ENCODE results near the gene FMN2.

The FMN2 gene

DNA sequence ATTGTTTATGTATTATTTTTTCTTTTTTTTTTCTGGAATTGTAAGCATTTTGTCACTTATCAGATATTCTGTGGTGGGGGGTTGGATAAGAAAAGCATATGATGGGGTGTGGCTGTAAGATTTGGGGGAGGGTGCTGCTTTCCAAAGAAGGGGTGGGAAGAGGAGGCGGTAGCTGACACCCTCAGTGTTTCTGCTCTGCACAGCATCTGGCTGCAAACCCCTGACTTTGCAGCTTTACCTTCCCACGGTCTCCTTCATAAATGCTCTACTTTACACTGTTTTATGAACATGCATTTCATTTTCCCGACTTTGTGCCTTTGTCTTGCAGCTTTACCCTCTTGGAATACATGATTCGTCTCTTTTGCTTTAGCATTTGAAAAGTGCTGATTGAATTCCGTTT lies 7.6 kb downstream of the FMN2 start:
- DNase-seq: no peak

DNA sequence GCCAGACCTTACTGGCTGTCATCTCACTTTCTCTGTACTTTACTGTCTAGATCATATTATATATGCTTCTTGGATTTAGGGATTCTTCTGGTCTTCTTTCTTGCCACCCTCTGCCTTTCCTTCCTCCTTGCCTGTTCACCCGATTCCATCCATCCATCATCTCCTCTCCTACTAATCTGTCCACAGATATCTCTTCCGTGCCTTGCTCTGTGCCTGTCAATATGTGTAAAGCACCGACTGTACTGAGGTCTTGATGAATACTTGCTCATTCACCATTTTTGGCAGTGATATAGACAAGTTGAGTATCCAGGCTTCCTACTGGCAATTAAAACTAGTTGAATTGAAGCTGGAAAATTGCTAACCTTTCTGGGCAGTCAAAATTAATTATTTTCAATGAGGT lies 8.1 kb downstream of the FMN2 start:
- no peak for DNase-seq

DNA sequence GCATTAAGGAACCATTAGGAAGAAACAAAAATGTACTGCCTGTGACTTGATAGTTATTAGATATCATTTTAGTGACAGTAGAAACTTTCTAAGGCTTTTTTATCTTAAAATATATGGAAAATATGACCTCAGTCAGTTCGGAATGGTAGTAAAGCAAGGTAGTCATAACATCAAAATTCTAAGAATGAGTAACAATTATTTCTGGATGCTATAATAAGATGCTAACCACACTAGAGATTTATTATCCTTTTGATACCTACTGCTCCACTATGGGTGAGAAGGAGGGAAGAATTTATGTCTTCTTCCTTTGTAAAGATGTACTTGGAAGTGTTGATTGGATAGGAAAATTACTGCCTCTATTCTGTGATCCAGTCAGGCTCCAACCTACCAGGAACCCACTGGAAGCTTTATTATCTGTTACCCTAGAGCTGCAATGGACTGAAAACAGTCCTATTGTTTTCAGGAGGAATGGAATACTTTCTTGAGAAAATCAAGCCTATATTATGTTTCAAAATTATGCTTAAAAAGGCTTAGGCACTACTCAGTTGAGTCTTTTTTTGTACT lies 8.8 kb downstream of the FMN2 start:
- DNase-seq: no peak

DNA sequence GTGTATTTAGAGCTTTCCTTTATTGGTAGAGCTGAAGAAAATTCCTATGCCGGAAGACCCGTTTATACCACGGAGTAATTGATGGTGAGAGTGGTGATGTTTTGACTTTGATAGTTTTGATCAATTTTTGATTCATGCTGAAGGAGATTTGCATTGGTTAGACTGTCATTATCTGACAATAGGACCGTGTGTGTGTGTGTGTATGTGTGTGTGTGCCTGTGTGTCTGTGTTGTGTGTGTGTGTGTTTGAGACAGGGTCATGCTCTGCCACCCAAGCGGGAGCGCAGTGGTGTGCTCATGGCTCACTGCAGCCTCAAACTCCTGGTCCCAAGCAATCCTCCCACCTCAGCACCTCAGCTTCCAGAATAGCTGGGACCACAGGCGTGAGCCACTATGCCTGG lies 9.6 kb downstream of the FMN2 start:
- DNase-seq: no peak

DNA sequence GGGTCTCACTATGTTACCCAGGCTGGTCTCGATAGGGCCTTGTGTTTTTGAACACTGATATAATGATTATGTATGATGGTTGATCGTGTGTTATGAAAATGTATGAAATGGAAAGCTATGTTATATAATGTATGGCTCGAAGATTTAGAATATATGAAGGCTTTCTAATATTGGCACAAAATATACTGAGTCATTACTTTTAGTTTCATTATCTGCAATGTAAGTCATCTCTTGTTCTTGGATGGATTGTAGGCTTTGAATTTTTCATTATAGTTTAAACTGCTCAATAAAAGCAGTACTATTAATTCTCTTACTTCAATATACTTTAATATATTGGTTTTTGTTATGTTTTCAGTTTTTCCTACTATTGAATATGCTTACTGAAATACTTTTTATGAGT lies 10.1 kb downstream of the FMN2 start:
- no peak for DNase-seq

DNA sequence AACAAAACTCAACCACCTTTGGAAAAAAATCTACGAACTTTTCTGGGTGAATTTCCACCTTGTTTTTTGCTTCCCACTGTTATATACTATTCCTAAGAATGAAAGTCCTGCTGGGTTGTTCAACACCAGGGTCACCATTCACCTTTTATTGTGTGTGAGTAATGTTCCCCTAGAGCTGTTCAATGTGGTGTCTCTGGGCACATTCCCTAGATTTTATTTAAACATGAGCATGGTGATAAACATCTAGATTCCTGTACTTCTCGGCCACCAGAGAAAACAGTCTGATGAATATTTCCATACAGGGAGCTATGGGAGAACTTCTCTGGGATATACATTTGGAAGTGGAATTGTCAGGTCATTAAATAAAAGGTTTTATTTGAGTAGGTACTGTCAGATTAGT lies 13.0 kb downstream of the FMN2 start:
- no peak for DNase-seq

DNA sequence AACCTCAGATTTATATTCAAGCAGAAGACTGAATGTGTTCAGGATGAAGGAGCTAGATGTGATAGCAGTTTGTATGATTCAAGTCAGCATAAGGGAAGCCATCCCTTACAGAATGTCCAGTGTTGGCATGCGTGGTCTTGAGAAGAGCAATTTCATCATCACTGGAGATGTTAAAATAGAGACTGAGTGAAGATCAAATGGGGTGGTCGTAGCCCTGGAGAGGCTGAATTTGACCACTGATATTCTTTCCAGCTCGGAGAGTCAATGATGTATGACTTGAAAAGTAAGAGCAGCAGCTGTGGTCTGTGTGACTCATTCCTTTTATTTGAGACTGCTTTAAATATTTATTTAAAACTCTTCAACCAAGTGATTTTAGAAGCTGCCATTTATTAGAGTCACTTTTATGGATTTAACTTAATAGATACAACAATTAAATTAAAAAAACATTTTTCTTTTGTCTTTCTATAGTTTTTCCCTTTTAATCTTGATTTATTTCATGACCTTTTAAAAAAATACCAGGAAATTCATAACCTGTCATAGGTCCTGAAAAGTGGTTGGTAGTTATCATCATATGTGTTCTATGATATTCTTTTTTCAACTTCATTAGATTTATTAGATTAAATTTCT lies 15.5 kb downstream of the FMN2 start:
- no peak for DNase-seq

DNA sequence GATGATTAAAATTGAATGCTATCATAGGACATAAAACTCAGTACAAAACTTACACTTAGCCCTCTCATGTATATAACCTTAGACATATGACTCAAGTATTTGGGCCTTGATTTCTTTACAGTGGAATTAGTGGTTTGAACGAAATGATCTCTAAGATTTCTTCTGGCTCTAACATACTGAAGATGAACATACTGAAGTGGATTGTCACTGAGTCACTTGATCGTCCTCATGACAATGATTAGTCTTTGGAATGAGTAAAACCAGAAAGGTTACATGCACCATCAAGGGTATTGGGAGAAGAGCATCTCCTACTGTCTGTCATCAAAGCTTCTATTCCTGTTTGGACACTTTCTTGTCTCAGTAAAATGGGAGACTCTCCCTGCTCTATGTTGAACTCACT lies 17.4 kb downstream of the FMN2 start:
- DNase-seq: no peak

DNA sequence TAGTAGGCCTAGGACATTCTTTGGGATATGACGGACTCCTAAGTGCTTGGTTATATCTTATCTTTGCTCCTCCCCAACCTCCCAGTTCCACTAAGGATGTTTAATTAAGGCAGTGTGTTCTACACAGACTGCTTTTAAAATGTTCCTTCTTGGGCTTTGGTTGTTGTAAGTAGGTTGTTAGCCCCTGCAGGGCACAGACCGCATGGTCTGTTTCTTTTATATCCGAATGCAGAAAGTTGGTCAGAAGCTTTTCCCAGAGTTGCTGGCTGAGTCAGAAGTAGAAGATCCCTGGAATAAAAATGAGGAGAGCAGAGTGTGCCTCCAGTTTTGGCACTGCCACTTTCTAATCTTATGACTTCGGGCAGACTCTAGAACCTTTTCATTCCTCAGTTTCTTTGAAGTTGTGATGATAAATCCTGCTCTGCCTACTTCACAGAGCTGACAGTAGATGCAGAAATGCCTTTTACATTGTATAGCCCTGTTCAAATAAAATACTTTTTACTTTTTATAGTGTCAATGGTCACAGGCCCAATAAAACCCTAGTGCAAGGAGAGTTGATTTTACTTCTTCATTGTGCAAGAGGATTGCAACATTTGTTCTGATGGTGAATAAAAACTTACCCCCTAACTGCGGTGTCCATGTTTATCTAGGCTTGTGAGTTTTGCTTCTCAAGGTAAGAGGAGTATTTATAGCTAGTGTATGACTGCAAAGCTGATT lies 18.4 kb downstream of the FMN2 start:
- DNase-seq: no peak

DNA sequence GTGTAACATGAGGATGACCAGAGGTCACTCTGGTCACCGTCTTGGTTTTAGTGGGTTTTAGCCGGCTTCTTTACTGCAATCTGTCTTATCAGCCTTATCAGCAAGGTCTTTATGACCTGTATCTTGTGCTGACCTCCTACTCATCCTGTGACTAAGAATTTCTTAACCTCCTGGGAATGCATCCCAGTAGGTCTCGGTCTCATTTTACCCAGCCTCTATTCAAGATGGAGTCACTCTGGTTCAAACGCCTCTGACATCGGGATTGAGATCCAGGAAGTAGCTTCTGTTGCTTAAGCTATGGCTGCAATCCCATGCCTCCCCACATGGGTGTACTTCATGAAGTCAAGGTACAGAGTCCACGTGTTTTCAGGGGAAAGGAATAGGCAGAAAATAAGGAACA lies 19.9 kb downstream of the FMN2 start:
- no peak for DNase-seq

DNA sequence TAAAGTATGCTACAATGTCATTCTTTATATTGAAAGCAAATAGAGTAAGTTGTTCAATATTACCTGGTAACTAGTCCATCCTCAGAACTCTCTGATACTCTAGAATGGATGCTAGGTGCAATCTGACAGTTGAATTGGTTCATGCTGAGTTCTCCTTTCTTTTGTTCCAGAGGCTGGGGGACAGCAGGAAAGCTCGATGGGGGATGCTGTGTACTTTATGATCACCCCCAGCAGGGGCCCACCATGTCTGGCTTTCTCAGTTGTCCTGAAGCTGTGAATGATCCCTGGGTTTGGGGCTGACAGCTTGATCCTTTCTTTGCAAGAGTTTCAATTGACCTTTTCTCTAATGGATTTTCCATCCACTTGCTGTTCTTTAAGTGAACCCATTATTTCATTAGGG lies 22.5 kb downstream of the FMN2 start:
- DNase-seq: no peak

DNA sequence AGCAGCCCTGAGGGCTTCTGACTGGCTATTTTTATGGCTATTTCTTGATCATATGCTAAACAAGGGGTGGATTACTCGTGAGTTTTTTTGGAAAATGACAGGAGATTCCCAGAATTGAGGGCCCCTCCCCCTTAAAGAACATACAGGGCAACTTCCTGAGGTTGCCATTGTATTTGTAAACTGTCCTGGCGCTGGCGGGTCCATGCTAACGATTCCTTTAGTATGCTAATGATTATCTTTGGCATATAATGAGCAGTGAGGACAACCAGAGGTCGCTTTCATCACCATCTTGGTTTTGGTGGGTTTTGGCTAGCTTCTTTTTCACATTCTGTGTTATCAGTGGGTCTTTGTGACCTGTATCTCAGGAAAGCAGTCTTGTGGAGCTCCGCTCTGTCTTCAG lies 24.1 kb downstream of the FMN2 start:
- no peak for DNase-seq

DNA sequence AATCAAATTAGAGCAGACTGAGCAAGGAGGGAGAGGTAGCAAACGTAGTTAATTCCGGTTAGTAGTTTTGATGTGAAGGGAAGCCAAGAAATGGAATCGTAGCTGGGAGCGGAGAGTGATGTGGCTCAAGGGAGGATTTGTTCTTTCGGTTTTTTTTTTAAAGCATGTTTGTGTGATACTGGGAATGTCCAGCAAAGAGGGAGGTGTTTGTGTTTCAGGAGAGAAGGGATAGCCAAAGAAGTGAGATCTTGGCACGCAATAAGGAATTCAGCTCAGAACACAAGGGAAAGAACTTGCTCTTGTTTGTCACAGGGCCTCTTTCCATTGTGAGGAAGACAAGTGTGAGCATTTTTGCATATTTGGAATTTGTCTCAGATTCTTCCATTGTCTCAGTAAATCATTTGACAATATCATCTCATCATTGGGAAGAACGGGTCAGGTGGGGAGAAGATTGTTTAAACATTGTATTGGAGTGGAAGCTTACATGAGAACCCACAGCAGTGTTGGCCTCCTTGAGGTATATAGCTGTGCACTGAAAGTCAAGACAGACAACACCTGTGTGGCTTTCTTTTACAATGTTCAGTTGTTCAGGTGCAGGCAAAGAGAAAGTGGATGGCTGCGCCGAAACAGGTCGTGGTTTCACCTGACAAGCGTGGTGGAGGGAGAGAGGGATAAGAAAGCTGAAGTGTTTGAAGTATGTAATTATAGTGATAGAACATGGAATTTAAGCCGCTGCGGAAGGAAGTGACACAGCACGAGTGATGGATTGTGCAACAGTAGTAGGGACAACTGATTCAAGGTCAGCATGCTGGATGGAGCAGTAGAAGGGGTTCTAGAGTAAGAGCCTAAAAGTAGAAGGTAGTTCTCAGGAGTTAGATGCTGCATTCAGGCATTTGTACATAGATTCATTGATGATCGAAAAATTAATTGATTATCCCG lies 25.4 kb downstream of the FMN2 start:
- no peak for DNase-seq

DNA sequence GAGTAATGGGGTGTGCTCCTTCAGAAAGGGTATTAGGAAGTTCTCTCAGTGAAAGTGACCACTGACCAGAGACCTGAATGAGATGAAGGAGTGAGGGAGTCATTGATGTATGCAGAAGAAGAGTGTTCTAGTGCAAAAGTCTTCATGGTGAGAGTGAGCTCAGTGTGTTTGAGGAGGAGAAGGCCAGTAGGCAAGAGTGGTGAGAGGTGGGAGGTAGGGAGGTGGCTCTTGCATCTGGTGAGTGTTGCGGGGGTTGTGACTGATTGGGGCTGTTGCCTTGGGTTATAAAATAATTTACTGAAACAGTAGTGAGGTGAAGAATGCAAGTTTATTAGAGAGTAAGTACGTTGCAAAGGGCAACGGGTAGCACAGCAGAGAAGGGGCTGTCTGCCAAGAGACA lies 26.2 kb downstream of the FMN2 start:
- no peak for DNase-seq

DNA sequence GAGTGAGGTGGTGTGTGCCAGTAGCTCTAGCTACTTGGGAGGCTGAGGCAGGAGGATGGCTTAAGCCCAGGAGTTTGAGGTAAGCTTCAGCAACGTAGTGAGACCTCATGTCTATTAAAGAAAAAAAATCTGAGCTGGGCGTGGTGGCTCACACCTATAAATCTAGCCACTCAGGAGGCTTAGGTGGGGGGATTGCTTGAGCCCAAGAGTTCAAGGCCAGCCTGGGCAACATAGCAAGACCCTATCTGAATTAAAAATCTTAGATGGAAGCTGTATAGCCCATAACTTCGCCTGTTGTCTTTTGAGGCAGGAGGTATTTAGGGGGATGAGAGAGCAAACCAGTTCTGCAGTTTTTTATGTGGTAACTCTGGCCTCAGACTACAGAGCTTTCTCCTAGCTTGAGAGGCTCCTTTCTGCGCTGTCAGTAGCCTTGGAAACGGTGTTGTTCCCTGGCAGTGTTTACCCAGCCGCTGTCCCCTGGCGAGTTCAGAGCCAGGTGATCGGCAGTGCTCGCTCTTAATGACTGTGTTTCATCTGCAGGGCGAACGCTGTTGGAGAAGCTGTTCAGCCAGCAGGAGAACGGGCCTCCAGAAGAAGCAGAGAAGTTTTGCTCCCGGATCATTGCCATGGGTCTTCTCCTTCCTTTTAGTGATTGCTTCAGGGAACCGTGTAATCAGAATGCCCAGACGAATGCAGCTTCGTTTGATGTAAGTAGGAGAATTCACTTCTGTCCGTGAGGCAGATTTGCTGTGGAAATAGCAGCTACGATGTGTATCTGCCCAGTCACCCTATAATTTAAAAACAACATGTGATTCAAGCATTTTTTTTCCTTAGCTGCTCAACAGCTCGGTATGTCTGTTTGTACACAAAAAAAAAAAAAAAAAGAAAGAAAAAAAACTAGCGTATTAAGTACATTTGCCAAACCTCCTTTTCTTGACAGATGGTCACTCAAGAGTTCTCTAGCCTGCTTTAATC lies 31.2 kb downstream of the FMN2 start:
- no peak for DNase-seq

DNA sequence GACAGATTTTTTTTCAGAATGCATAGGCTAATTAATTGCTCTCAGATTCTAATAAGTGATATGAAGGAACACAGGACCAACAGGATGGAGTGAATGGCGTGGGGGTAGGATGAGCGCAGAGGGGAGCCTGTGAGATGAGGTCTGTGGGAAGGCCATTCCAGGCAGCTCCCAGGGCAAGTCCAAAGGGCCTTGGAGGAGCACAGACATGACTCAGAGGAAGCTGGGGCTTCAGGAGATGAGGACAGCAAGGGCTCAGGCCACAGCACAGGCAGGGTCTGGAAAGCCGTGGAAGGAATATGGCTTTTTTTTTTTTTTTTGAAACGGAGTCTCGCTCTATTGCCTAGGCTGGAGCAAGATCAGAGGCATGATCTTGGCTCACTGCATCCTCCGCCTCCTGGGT lies 35.1 kb downstream of the FMN2 start:
- DNase-seq: no peak

DNA sequence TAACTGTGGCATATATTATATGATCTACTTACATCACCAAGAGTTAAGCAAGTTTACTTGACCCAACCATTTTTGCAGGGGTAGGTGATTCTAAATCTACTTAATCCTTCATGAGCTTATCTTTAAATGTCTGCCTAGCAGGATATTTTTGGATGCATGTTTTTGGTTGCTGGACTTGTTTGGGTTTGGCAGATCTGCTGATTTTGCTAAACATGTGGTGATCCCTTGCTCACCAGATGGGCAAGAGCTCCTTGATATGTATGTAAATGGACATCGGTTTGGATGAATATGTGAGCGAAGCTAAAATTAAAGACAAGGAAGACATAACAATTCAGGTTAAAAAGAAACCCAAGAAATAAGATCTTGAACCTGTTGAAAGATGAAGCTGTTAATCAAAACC lies 36.7 kb downstream of the FMN2 start:
- no peak for DNase-seq

DNA sequence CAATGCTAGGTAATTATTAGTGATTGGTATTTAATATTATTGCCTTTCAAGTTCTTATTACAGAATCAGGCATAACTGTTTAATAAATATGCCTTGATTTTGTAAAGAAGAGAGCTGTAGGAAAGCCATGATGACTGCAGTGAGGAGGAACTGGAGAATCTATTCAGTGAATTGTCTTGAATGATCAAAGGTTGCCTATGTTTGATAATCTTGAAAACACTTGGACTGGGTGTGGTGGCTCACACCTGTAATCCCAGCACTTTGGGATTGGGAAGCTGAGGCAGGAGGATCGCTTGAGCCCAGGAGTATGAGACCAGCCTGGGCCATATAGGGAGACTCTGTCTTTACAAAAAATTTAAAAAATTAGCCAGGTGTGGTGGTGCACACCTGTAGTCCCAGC lies 42.4 kb downstream of the FMN2 start:
- no peak for DNase-seq

DNA sequence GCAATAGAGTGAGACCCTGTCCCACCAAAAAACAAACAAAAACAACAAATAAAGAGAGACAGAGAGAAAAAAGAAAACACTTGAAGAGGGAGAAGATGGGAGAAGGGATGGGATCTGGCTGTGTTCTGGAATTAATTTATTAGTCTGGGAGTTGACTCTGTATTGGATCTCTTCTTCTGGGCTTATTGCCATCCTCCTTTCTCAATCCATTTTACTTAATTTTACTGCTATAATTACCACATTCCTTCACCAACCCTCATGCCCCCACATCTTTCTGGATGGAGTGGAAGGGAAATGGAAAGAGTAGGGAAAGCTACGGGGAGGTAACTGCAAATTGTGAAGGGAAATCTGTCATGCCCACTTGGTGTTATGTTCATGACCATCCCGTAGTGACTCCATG lies 42.9 kb downstream of the FMN2 start:
- no peak for DNase-seq

DNA sequence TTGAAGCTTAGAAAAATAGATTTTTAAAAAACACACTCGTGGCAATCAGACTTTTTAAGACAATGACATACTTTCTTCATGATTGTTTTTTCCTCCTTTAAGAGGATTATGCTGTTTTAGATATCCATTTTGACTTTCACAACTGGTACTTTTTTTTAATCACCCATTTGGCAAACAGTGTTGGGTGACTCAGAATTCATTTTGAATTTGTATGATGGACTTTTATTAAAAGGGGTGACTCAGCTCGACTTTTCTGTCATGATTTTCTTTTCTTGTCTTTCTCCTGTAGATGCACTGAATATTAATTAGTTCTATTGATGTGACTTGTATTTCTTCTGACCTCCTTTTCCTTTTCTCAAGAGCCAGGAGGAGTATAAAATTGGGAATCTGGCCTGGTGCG lies 44.7 kb downstream of the FMN2 start:
- DNase-seq: no peak

DNA sequence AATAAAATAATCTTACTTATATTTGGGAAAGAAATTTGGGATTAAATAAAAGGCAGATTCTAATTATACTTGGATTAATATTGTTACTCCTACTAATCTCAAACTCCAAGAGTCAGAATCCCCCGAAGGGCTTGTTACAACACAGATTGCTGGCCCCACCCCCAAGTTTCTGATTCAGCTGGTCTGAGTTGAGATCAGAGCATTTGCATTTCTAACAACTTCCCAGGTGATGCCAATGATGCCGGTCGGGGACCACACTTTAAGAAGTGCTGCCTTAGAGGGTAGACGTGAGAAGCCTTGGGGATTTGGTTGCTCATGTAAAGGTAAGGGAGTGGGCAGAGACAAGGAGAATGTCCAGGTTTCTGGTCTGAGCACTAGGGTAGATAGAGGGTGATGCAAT lies 47.2 kb downstream of the FMN2 start:
- no peak for DNase-seq

DNA sequence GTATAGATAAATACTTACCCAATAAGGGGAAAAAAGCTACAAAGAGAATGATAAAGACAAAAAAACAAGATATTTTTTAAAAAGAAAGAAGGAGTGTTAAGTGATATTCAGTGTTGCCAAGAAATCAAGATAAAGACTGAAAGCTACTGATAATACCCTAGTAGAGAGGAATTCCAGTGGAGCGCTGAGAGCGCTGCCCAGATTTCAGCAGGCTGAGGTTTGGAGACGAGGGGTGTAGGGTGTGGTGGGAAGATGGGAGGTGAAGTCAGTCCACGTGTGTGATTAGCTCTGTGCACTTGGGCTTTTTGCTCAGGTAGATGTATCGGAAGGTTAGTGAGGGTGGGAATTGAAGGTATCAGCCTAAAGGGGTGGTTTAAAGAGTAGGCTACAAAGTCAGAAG lies 47.8 kb downstream of the FMN2 start:
- no peak for DNase-seq

Measured in activated CD4-positive, alpha-beta T cell treated with anti-CD3 and anti-CD28 coated beads, Interleukin-2, amount 50 U/mL, for 4 hours (primary cell).